HG03139 (cell line): Measurements from ENCODE around the gene TTC28.

Experiments
- ATAC-seq: cut with Tn5 transposase; IDR thresholded peaks from one replicate; pipeline ENCODE4 v1.9.1; 2021; ENCODE audit not compliant: unreplicated experiment

TTC28 gene

DNA sequence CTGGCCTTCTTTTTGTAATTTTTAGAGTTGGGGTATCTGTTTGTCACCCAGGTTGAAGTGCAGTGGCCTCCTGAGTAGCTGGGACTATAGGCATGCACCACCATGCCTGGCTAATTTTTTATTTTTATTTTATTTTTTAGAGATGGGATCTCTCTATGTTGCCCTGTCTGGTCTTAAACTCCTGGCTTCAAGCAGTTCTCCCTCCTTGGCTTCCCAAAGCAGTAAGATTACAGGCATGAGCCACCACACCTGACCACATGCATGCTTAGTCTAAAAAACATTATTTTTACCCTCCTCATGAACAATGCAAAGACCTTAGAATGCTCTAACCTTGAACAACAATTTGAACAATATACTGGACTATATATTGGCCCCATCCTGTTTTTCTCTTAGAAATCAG lies 738.5 kb downstream of the TTC28 start:
- no peak for ATAC-seq

DNA sequence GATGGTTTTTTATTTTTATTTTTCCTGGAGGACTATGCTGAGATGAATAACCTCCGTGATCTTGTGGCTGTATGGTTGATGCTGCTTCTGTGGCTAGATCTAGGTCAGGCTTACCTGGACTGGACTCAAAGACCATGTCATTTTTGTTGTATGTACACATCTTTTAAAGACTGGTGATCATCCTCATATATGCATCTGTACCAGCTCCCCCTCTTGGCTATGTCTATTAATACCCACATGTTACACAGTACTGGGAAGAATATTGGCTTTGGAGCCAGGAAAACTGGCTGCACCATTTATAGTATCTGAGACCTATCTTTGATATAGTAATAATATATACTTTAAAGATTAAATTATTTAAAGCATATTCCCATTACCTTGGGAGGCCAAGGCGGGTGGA lies 742.2 kb downstream of the TTC28 start:
- ATAC-seq: no peak

DNA sequence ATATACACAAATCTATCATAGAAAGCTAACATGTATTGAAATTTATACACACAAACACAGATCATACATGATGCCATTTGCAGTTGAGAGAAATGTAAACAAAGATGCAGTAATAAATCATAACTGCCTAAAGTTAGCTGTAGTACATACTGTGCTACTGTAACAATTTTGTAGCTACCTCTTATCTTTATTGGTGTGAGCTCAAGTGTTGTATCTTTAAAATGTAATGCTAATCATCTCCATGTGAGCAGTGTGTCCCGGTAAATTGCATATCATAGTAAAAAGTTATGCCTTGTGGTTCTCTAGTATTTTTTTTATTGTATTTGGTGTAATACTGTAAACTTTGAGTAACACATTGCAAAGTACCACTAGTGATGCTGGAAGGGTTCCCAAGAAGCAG lies 743.7 kb downstream of the TTC28 start:
- ATAC-seq: no peak

DNA sequence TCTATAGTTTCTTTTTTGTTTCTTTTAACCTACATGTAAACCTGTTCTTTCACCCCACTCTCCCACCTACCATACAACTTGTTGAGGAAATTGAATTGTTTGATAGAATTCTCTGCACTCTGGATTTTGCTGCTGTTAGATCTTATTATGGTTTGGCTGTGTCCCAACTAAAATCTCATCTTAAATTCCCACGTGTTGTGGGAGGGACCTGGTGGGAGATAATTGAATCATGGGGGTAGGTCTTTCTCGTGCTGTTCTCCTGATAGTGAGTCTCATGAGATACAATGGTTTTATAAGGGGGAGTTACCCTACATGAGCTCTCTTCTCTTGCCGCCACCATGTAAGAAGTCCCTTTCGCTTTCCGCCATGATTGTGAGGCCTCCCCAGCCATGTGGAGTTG lies 745.6 kb downstream of the TTC28 start:
- ATAC-seq: no peak

DNA sequence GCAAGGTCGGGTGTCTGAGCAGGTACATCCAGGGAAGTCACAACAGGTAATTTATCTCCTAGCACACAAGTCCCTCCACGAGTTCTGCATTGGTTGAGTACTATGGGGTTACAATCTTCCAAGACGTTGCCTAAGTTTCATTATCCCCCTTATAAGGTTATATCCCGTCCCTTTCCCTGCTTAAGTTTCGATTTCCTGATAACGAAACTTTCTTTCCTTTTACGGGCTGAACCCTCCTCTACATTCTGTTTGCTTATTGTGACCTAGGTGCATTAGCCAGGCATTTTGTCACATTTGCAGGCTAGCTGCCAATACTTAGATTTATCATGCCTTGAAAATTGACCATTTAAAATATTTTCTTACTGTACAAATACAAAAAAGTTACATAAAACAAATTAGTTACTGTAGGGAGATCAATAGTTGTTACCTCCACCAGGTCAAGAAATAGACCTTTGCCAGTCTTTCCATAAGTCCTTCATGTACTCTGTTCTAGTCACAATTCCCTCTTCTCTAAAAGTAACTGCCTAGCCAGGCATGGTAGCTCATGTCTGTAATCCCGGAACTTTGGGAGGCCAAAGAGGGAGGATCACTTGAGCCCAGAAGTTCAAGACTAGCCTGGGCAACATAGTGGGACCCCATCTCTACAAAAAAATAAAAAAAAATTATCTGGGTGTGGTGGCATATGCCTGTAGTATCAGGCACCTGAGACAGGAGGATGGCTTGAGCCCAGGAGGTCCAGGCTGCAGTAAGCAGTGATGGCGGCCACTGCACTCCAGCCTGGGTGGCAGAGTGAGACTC lies 746.3 kb downstream of the TTC28 start:
- no peak for ATAC-seq

DNA sequence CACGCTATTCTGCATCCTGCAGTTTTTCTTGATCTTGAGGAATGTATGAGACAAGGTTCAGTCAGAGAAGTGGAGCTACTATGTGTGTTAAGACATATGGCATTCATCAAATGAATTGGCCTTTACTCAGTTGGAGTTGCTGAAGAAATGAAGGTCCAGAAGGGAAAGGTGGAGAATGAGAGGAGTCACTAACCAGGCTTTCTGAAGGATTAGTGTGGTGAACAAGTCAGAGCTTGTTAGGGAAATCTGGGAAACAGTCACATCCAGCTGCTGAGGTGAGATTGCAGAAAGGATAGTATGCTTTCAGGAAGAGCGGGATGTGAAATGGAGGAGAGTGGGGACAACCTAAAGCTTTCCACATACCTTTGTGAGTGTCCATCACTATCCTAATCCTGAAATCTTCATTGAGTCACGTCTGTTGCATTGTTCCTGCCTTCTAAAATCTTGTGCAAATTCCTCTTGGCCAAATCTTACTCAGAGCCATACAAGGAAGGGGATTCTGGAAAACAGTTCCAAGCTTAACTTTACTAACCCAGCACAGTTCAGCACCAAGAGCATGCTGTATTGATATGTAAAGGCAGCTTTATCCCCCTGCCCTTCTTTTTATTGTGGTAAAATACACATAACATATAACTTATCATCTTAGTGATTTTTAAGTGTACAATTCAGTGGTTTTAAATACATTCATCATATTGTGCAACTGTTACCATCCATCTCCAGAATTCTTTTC lies 749.1 kb downstream of the TTC28 start:
- ATAC-seq: no peak
